ENCODE data around the gene TRAPPC3L. TPM values are rescaled to one million over a fixed set of nuclear protein-coding genes. Genes with fewer than 3 reads are reported as not detected.

Gene TRAPPC3L
- total and polyA plus RNA-seq, 9 of the 15 experiments (the other 6 are each of a cell fraction or from before 2014, with no cell fraction given) = not detected

DNA sequence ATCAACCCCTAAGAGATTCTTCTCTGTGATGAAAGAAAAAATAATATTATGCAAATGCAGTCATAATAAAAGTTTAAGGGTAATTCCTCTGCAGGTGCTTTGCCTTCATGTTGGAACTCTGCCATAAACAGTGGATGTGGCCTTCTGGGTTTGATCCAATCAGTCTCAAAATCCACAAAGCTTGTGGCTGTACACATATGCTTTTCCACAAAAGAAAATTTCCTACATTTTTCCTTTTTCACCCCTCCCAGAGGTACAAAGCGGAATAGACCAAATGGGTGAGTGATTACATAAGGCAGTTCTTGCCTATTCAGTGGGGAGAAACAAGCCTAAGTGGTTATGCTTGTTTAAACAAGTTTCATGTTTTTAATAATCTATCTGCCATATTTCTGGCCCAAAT is 17.4 kb downstream of the TRAPPC3L start:
- Histone ChIP-seq H3K27me3 (ENCODE audit: control insufficient read depth in 2 of 2, insufficient read depth in 2 of 2, low read length in 2 of 2) (peaks cover 0 to 4% of the 10 kb centered on the region in 2 experiments; a peak in 2 of 5 replicates), H3K9ac (ENCODE audit: insufficient read depth in 1 of 2, low read depth in 2 of 2, low read length in 2 of 2) (no peak overlapping the region), H2AFZ (ENCODE audit: low read depth, low read length) (no peak overlapping the region), H3K36me3 (ENCODE audit: control insufficient read depth, insufficient read depth, low read length) (no peaks in the 10 kb centered on the region), H3K9me3 (replicated peaks; ENCODE audit: control insufficient read depth, insufficient read depth, low read depth, low read length) (no peaks in the 10 kb centered on the region), H3K9me1 (ENCODE audit: control insufficient read depth, insufficient read depth, low read length) (no peaks in the 10 kb centered on the region), H3K27ac (ENCODE audit: extremely low read depth, low read depth, low read length) (no peak overlapping the region), H3K79me2 (ENCODE audit: control insufficient read depth, insufficient read depth, low read length) (no peaks in the 10 kb centered on the region), H3K4me1 (replicated peaks in 1 of 2; ENCODE audit: control insufficient read depth in 2 of 2, insufficient read depth in 2 of 2, low read length in 2 of 2) (peaks cover 0 to 2% of the 10 kb centered on the region in 2 experiments; a peak in 1 of 5 replicates), H3K4me3 (no peak overlapping the region), H3K4me2 (ENCODE audit: insufficient read depth, low read length) (no peak overlapping the region), H4K20me1 (replicated peaks; ENCODE audit: control insufficient read depth, insufficient read depth, low read length) (no peaks in the 10 kb centered on the region)
- no peak for FAIRE-seq
- no peak for DNase-seq (ENCODE audit: extremely low read depth in 1 of 4, low spot score in 3 of 4)
- intact Hi-C loops (cut with micrococcal nuclease) (no loop called here), in situ Hi-C loops (cut with MboI) (no loop called here)
- WGBS (ENCODE audit: insufficient coverage, low coverage, missing lambda C conversion rate) = 41% methylated on average over 1 of the region's 1 CpG
- no TSS peak for BruUV-seq (replicated peaks)
- no peak for ATAC-seq
- ChIA-PET POLR2A (no interaction called here), CTCF (ENCODE audit: low intra/inter-chr PET ratio) (no interaction called here)
- no peak for TF ChIP-seq FOXP1 (CRISPR knock-in tag; IDR thresholded peaks at IDR 0.05)
- TF ChIP-seq TAL1 (IDR thresholded peaks at IDR 0.05) = no peak
- no peak for TF ChIP-seq HLTF (IDR thresholded peaks at IDR 0.05)
- no peak for TF ChIP-seq TOE1 (IDR thresholded peaks at IDR 0.05; ENCODE audit: borderline replicate concordance)
- TF ChIP-seq TOE1 (CRISPR knock-in tag; IDR thresholded peaks at IDR 0.05; ENCODE audit: borderline replicate concordance, low read depth) = no peak
- TF ChIP-seq KLF10 (CRISPR knock-in tag; IDR thresholded peaks at IDR 0.05) = no peak
- no peak for TF ChIP-seq ZNF197 (CRISPR knock-in tag; IDR thresholded peaks at IDR 0.05; ENCODE audit: low read depth)
- no peak for TF ChIP-seq KAT2B (IDR thresholded peaks at IDR 0.05; ENCODE audit: low read depth, low read length)
